SHP77 treated with DMSO at 0.1 percent for 48 hours (cell line): ENCODE data around the gene SPANXN4.

ENCODE experiments used
- DNase-seq: peaks from one replicate; lab custom pipeline; 2025; lab: John Stamatoyannopoulos, UW

SPANXN4 gene, protein sequence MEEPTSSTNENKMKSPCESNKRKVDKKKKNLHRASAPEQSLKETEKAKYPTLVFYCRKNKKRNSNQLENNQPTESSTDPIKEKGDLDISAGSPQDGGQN

DNA sequence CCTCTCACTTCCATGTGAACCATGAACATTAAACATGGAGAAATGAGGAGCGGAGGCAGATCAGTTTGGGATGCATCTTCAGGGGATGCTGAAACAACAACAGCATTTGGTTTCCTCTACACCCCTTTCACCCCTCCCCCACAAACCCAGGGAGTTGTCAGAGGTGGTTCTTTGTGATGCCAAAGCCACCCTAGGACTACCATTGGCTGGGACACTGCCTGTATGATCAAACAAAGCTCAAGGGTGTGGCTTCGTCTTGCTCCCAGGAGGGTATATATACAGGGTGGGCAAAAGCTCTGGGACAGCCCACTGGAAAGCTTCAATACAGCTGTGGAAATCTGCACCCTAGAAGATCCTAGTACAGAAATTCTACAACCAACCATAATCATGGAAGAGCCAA is at the start of gene SPANXN4:
TSS of gene SPANXN4 (plus strand) at position 301 of the 400 bp plus-strand sequence. CDS start at position 388, 87 bp downstream.
- no peak for DNase-seq

DNA sequence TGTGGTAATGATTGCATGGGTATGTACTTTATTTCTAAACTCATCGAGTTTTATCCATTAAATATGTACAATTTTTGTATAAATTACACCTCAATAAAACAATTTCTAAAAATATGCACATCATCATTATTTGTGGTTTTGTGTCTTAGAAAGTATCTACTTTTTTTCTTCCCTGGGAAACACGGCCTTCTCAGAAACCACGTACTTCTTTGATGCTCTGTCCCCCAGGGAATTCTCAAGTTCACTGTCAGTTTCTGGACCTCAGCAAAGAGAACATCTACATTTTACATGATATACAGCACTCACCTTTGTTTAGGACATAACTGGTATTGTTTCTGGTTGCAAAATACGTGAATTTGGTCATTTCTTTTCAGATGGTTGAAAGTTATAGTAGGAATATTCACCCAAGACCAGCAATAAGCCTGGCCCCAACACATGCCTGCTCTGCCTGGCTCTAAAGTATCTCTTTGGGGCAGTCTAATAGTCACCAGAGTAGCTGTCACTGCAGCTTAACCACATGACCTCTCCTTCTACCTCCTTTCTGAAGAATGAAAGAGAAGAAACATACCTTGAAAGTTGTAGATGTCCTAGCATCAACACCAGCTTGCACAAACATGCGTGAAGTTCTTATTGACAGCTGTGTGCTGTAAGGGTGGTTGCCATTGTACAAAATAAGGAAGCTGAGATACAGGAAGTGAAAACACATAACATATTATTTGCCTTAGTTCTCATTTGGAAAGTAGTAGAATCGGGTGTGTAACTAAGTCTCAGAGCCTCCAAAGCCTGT is 48.4 kb upstream of the SPANXN4 start:
- DNase-seq, result no peak

DNA sequence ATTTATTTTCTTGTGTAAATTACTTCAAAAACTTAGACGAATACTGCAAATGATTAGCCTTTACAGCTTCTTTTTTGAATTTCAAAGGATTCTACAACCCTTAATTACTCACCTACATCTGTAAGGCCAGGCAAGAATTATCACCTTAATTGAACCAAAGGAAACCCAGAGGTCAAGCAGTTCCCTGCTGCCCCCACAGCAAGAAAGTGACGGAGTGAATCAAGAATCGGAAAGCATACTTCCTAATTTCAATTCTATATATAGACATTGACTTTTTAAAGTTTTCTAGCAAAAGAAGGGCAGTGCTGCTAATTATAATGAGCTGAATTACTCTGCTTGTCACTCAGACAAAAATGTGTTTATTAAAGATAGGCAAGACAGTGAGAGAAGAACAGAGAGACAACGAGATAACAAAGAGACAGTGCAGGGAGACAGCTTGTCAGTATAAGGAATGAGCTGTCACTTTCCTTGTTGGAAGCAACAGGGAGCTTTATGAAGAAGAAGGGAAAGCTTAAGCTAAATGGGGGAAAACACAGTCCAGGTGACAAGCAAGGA is 47.5 kb upstream of the SPANXN4 start:
- no peak for DNase-seq

DNA sequence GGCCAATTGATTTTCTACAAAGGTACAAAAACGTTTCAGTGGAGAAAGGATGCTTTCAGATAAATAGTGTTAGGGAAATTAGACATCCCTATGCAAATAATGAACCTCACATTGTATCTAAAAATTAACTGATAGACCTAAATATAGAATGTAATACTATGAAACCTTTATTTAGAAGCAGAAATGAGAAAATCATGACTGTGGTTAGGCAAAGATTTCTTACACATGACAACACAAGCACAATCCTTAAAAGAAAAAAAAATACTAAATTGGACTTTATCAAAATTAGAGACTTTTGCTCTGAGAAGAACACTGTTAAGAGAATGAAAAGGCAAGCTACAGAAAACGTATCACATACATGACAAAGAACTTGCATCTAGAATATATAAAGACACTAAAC is 43.0 kb upstream of the SPANXN4 start:
- DNase-seq, result no peak

DNA sequence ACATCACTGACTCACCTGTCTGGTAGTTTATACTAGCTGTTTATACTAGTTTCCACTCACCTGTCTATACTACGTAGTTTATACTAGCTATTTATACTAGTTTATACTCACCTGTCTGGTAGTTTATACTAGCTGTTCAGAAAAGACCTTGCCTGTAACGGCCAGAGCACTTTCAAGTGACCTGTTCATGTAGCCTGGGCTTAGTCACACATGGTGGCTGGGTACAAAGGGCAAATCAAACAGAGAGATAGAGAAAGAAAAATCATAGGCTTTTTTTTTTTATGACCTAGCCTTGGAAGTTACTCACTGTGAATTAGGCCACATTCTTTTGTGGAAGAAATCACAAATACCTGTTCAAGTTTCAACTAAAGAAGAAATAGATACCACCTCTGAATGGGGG is 30.7 kb upstream of the SPANXN4 start:
- DNase-seq, result no peak

DNA sequence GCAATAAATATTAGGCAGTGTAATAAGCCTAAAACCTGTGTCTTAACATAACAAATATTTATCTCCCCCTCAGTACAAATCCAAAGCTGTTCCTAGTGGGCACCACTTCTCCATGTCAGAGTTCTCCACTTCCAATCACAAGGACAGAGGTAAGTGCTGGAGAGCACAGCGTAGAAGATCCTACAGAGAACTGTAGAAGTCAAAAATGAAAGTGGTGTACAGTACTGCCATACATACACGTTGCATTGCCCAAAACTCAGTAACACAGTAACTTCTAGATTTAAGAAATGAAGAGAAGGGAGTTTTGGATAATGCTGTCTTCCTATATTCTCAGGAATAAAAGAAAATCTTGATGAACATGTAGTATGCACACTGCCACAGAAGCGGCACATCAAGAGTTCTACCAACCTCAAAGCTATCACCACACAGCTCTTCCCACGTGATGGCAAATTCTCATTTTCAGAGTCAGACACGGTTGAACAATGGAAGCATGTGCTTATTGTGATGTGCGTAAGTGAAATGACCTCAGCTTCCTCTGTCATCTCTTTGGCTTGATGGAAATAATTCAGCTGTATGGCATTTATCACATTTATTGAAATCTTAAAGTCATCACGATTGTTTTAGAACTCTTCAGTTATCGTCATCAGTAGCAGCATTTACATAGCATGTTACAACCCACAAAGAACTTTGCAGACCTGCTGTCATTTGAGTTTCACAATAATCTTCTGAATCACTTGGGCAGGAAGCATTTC is 27.1 kb upstream of the SPANXN4 start:
- no peak for DNase-seq

DNA sequence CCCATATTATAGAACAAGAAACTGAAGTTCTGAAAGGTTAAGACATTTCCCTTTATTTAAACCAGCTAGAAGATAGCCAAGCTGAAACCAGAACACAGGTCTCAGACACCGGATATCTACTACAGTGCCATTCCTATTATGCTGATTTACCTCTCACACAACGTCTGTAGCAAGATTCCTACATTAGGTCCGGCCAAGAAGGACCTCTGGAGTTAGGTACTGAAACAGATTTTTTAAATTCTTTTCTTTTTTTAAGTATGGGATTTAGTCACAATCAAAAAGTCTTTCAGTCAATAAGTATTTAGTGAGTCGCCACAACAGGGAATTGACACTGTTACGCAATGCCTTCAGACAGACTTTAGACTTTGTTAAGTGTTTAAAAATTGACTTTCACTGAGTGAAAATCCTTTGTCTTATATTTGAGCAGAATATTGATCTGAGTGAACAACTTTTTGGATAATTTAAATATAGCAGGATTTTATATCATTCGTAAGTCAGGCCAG is 26.5 kb upstream of the SPANXN4 start:
- no peak for DNase-seq

DNA sequence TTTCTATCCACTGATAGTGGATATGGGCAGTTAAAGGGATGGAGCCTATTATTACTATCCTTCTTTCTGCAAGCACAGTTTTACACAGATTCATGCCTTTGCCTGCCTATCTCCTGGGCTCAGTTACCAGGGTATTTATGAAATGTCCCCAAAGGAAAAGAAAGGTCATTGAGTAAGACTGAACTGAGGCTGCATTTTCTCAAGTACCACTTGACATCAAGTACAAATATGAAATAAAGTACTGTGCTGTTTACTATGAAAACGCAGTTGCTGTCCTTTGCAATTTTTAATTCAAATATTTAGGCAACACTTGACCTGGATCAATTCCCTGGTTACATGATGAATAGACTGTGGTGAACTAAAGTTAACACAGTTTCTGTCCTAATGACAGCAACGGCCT is 23.5 kb upstream of the SPANXN4 start:
- DNase-seq, result no peak

DNA sequence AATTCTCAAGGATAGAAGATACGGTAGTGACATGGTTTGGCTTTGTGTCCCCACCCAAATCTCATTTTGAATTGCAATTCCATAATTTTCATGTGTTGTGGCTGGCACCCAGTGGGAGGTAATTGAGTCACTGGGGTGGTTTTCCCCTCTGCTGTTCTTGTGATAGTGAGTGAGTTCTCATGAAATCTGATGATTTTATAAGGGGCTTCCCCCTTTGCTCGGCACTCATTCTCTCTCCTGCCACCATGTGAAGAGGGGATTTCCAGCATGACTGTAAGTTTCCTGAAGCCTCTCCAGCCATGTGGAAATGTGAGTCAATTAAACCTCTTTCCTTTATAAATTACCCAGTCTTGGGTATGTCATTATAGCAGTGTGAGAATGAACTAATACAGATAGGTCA is 8.5 kb upstream of the SPANXN4 start:
- no peak for DNase-seq

DNA sequence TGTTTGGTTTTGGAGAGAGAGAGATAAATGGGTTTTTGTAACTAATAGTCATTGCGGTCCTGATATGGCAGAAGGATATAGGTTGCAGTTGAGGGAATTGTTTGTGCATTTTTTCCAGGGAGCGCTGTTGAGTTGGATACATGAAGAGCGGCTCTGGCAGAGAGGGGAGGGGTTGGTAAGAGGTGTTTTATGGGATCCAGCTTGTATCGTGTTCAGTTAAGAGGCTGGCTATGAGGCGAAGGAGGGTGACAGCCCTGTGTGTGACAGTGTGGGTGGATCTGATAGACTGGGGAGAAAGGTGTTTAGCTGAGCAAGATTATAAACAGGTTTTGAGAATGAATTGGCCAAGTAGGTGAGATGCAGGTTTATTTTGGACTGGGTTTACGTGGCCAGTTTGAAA is 1.5 kb downstream of the SPANXN4 start:
- no peak for DNase-seq

DNA sequence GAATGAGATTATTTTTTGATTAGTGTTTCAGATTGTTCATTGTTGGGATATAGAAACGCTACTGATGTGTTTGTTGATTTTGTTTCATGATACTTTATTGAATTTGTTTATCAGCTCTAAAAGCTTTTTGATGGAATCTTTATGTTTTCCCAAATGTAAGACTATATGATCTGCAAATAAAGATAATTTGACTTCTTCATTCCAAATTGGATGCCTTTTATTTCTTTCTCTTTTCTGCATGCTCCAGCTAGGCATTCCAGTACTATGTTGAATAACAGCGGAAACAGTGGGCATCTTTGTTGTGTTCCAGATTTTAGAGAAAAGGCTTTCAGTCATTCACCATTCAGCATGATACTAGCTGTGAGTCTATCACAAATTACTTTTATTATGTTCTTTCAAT is 21.8 kb downstream of the SPANXN4 start:
- DNase-seq, result no peak

DNA sequence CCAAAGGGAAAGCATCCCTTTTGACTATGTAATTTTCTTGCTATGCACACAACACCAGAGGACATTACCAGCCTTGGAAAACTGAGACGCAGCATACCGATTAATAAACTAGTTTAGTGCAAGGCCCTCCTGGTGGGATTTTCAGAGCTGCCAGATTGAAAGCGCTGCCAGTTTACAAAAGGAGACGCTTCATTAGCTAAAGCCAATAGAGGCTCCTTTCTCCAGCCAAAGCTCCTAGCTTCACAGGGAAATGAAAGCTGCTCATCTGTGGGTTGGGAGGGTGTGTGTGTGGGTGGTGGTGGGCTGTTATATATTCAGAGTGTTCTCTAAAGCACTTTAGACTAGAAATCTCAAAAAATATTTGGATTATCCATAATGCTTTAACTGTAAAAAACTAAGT is 32.4 kb downstream of the SPANXN4 start:
- no peak for DNase-seq

DNA sequence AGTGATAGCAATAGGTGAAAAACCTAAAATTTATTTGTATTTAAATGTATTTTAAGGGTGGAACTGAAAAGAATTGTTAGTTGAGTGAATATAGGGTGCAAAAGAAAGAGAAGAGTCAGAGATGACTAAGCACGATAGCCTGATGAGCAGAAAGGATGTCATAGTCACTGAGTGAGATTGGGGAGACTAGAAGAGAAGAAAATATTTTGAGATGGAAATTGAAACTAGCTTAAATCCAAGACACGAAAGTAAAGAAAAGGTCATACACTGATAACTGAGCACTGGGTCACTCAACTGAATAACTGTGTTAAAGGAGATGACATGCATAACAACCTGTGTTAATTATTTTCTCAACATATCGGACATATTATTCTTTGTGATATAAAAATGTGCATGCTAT is 55.5 kb downstream of the SPANXN4 start:
- DNase-seq, result no peak

DNA sequence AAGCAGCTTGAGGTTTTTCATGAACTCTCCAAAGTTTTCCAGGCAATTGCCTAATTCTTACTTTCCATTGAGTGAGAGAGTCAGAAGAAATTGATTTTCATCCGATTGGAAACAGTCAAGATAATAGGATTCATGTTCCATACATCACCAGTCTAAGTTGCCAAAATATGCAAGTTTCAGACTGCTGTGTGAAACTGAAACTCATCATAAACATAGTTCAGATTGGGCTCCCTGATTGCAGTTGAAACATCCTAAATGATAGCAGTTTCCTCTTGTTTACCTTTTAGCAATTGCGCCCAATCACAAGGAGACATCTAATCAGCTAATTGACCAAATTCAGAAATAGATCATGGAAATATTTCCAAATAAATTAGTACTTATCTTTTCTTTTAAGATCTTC is 56.8 kb downstream of the SPANXN4 start:
- no peak for DNase-seq
